Measurements from ENCODE around the gene NSG1. TPM values are rescaled to one million over a fixed set of nuclear protein-coding genes. Genes with fewer than 3 reads are reported as not detected.

Gene NSG1
- total and polyA plus RNA-seq, 2 of the 8 experiments (the other 6 are each of a cell fraction or from before 2014, with no cell fraction given): 35.7 to 61.4 TPM

DNA sequence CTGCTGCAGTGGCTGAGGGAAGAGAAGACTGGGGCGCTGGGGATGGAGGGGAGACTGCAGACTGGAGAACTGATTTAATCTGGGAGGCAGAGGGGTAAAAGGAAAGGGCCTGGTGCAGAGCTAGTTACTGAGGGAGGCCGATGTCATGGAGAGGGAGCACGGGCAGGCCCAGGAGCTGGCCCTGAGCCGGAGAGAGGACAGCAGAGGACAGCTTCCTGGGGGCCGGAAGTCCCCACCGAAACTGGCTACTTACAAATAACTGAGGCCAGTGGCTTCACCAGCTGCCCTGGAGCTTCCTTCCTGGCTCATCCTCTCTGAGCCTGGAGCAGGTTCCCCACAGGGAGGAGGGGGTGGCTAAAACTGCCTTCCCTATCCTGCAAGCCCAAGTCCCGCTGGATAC, 26.9 kb downstream of the NSG1 start:
- FAIRE-seq: no peak
- H4K5ac ChIP-seq (ENCODE audit: insufficient read length, low read depth, low read length): no peak overlapping the region
- H3K4me1 ChIP-seq (replicated peaks in 1 of 4; ENCODE audit: control insufficient read depth in 3 of 4, insufficient read depth in 4 of 4, low read length in 3 of 4): no peaks in the 10 kb centered on the region
- no peak overlapping the region for H2BK120ac ChIP-seq (replicated peaks; ENCODE audit: low read depth, low read length)
- H2AK5ac ChIP-seq (ENCODE audit: low read depth, low read length): no peak overlapping the region
- no peak overlapping the region for H2BK12ac ChIP-seq (ENCODE audit: low read depth, low read length)
- no peaks in the 10 kb centered on the region for H3K79me2 ChIP-seq (ENCODE audit: control insufficient read depth in 1 of 2, insufficient read depth in 2 of 2, low read length in 2 of 2)
- H2BK15ac ChIP-seq (ENCODE audit: low read length): no peak overlapping the region
- no peak overlapping the region for H3K18ac ChIP-seq (ENCODE audit: extremely low read depth, low read length)
- H3K79me1 ChIP-seq (ENCODE audit: low read depth, low read length): no peaks in the 10 kb centered on the region; the same call in 1 of the 2 replicates
- H4K8ac ChIP-seq (ENCODE audit: extremely low read depth, insufficient read depth, low read length): no peak overlapping the region
- H3K27ac ChIP-seq (ENCODE audit: low read depth, low read length): no peak overlapping the region
- DNase-seq (ENCODE audit: low read depth in 1 of 2, low spot score in 2 of 2): no peak
- CTCF ChIA-PET (ENCODE audit: partially characterized antibody): interaction anchor here (1.8 to 2.2 kb wide), 2 partner anchors 16 to 29 kb away, joined by 5 to 6 read pairs; no protein-coding TSS in a partner anchor
- no peak overlapping the region for H3K4me2 ChIP-seq (ENCODE audit: insufficient read depth in 1 of 2, low read depth in 2 of 2, low read length in 2 of 2)
- WGBS, 2 experiments (ENCODE audit: extremely low coverage in 1 of 2, insufficient coverage in 1 of 2, insufficient read length in 1 of 2, insufficient replicate concordance in 2 of 2, low coverage in 1 of 2, low lambda C conversion rate in 2 of 2, missing lambda C conversion rate in 1 of 2): 81% methylated on average over 6 of the region's 7 CpGs; no CpG with 5 or more reads in 1 of the 2 experiments
- H4K91ac ChIP-seq (replicated peaks; ENCODE audit: insufficient read length, low read length): no peak overlapping the region
- no peak overlapping the region for H3K9ac ChIP-seq (replicated peaks in 1 of 4; ENCODE audit: extremely low read depth in 1 of 4, low read depth in 3 of 4, low read length in 3 of 4)
- no peak overlapping the region for H3K23ac ChIP-seq (ENCODE audit: insufficient read length)
- H2AFZ ChIP-seq (ENCODE audit: low read length): no peak overlapping the region
- no peak overlapping the region for H3K14ac ChIP-seq (ENCODE audit: insufficient read length)
- no peak for TF ChIP-seq SP1 (IDR thresholded peaks at IDR 0.05; ENCODE audit: low read depth, low read length)
- TF ChIP-seq ZNF274 (IDR thresholded peaks at IDR 0.05; ENCODE audit: borderline replicate concordance, extremely low read depth, low read length): no peak
- TF ChIP-seq KDM1A (IDR thresholded peaks at IDR 0.05; ENCODE audit: borderline replicate concordance, low read length): no peak
- TF ChIP-seq GTF2F1 (IDR thresholded peaks at IDR 0.05; ENCODE audit: borderline replicate concordance, low read depth, low read length): no peak
- no peak for TF ChIP-seq EZH2 (IDR thresholded peaks at IDR 0.05; ENCODE audit: low read depth, low read length, severe bottlenecking)
- no peak for TF ChIP-seq EP300 (IDR thresholded peaks at IDR 0.05; ENCODE audit: borderline replicate concordance in 1 of 2, low read depth in 2 of 2, low read length in 2 of 2)
- no peak for TF ChIP-seq SIN3A (conservative IDR thresholded peaks at IDR 0.05 in 1 of 2, IDR thresholded peaks at IDR 0.05 in 1 of 2; ENCODE audit: low read depth in 1 of 2, low read length in 2 of 2)
- TF ChIP-seq SUZ12 (IDR thresholded peaks at IDR 0.05; ENCODE audit: low read length): no peak
- no peak for TF ChIP-seq BCL11A (IDR thresholded peaks at IDR 0.05; ENCODE audit: low read depth in 2 of 2, low read length in 2 of 2)
- TF ChIP-seq CEBPB (IDR thresholded peaks at IDR 0.05; ENCODE audit: low read depth, low read length): no peak
- no peak for TF ChIP-seq SP4 (IDR thresholded peaks at IDR 0.05; ENCODE audit: low read length)
- TF ChIP-seq POU5F1 (IDR thresholded peaks at IDR 0.05; ENCODE audit: low read depth, low read length): no peak
- no peak for TF ChIP-seq MAFK (IDR thresholded peaks at IDR 0.05; ENCODE audit: low read depth, low read length)
- TF ChIP-seq FOSL1 (IDR thresholded peaks at IDR 0.05; ENCODE audit: insufficient read depth, low read depth, low read length): no peak
- POLR2A ChIA-PET (ENCODE audit: partially characterized antibody): interaction anchor here (1.1 to 1.2 kb wide), 3 partner anchors 8 to 48 kb away, joined by 3 read pairs; no protein-coding TSS in a partner anchor
- no peak overlapping the region for H3K4ac ChIP-seq (replicated peaks; ENCODE audit: insufficient read length, low read depth, low read length)
- no peak overlapping the region for H2BK5ac ChIP-seq (ENCODE audit: low read depth, low read length)
- H3K4me3 ChIP-seq (ENCODE audit: extremely low read depth in 1 of 4, insufficient read depth in 2 of 4, low read depth in 3 of 4, low read length in 4 of 4): no peak overlapping the region
- no peak overlapping the region for H2BK20ac ChIP-seq (ENCODE audit: low read length)
- H3K56ac ChIP-seq (replicated peaks; ENCODE audit: insufficient read length, low read depth, low read length): no peak overlapping the region
- H3K27me3 ChIP-seq (replicated peaks in 1 of 4; ENCODE audit: control insufficient read depth in 3 of 4, extremely low read depth in 1 of 4, insufficient read depth in 3 of 4, low read length in 3 of 4): no peaks in the 10 kb centered on the region
- H4K20me1 ChIP-seq (replicated peaks in 1 of 2; ENCODE audit: control insufficient read depth in 1 of 2, insufficient read depth in 2 of 2, low read length in 2 of 2): peaks cover 0 to 7% of the 10 kb centered on the region in 2 experiments
- peaks cover 4% of the 10 kb centered on the region in 2 experiments; a peak in 2 of 4 replicates for H3K9me3 ChIP-seq (ENCODE audit: insufficient read depth in 2 of 2, low read depth in 1 of 2, low read length in 1 of 2)
- peaks cover 2 to 8% (median 5%) of the 10 kb centered on the region in 4 experiments; a peak in 6 of 8 replicates for H3K36me3 ChIP-seq (ENCODE audit: control insufficient read depth in 2 of 4, insufficient read depth in 4 of 4, low read length in 3 of 4)
- H3K23me2 ChIP-seq (ENCODE audit: low read depth, low read length): no peaks in the 10 kb centered on the region

All from H1 (cell line).